ENCODE data around the gene EEF2. TPM values are rescaled to one million over a fixed set of nuclear protein-coding genes. Genes with fewer than 3 reads are reported as not detected.

Gene EEF2
- total and polyA plus RNA-seq, 4 donors = 969 to 1,851 (median 1,406) TPM

DNA sequence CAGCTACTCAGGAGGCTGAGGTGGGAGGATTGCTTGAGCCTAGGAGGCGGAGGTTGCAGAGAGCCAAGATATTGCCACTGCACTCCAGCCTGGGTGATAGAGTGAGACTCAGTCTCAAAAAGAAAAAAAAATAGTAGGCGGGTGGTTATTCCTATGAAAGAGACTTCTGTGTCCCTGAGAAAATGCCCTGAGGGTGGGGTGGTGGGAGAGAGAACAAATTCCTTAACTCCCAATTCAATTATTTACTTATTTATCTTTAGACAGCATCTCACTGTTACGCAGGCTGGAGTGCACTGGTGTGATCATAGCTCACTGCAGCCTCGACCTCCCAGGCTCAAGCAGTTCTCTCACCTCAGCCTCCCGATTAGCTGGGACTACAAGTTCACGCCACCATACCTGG, 10.3 kb upstream of the EEF2 start:
- ATAC-seq (ENCODE audit: low FRiP score) = no peak
- DNase-seq = no peak
- no peaks in the 10 kb centered on the region for H3K9me3 ChIP-seq (ENCODE audit: control insufficient read depth, low read length)
- H3K4me3 ChIP-seq (ENCODE audit: low read length in 2 of 2) = no peak overlapping the region
- no peaks in the 10 kb centered on the region for H3K27me3 ChIP-seq (ENCODE audit: control insufficient read depth in 1 of 2, insufficient read depth in 2 of 2, low read length in 1 of 2)
- H3K4me1 ChIP-seq (ENCODE audit: control insufficient read depth in 1 of 2, insufficient read depth in 2 of 2, low read length in 2 of 2) = no peaks in the 10 kb centered on the region
- no peaks in the 10 kb centered on the region for H3K36me3 ChIP-seq (ENCODE audit: control insufficient read depth in 1 of 2, insufficient read depth in 2 of 2, low read length in 1 of 2)
- no peak overlapping the region for H3K27ac ChIP-seq (ENCODE audit: low read depth in 1 of 2, low read length in 2 of 2)
- intact Hi-C loops (cut with DNase I) = no loop called here
- WGBS, 2 donors = 75 to 79% methylated on average over 6 of the region's 6 CpGs

DNA sequence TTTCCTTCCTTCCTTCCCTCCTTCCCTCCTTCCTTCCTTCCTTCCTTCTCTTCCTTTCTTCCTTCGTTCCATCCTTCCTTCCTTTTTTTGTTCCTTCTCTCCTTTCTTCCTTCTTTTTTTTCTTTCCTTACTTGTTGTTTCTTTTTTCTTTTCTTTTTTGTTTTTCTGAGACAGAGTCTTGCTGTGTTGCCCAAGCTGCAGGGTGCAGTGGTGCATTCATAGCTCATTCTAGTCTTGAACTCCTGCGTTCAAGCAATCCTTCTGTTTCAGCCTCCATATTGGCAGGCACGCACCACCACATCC, 5.5 kb upstream of the EEF2 start:
- Histone ChIP-seq H3K4me1 (ENCODE audit: control insufficient read depth in 1 of 2, insufficient read depth in 2 of 2, low read length in 2 of 2) (peaks cover 0 to 5% of the 10 kb centered on the region in 2 donors), H3K9me3 (ENCODE audit: control insufficient read depth, low read length) (no peaks in the 10 kb centered on the region), H3K4me3 (ENCODE audit: low read length in 2 of 2) (no peak overlapping the region), H3K36me3 (ENCODE audit: control insufficient read depth in 1 of 2, insufficient read depth in 2 of 2, low read length in 1 of 2) (no peaks in the 10 kb centered on the region), H3K27me3 (ENCODE audit: control insufficient read depth in 1 of 2, insufficient read depth in 2 of 2, low read length in 1 of 2) (no peaks in the 10 kb centered on the region), H3K27ac (ENCODE audit: low read depth in 1 of 2, low read length in 2 of 2) (no peak overlapping the region)
- ATAC-seq (ENCODE audit: low FRiP score) (no peak), DNase-seq (no peak)
- intact Hi-C loops (cut with DNase I) = no loop called here
- WGBS, 2 donors = 68 to 79% methylated on average over 3 of the region's 3 CpGs

GRCh38 chr19:3987619-3988371, 2.5 kb upstream of the EEF2 start:
- H3K27me3 ChIP-seq (ENCODE audit: control insufficient read depth in 1 of 2, insufficient read depth in 2 of 2, low read length in 1 of 2) = no peaks in the 10 kb centered on the region
- WGBS, 2 donors = 9 to 11% methylated on average over 30 of the region's 30 CpGs
- H3K36me3 ChIP-seq (ENCODE audit: control insufficient read depth in 1 of 2, insufficient read depth in 2 of 2, low read length in 1 of 2) = peaks cover 0 to 7% of the 10 kb centered on the region in 2 donors
- H3K27ac ChIP-seq (ENCODE audit: low read depth in 1 of 2, low read length in 2 of 2) = no peak overlapping the region
- peak; percentile 91 to 95 for DNase-seq
- H3K4me3 ChIP-seq (ENCODE audit: low read length in 2 of 2) = no peak overlapping the region
- peak; percentile 72 for ATAC-seq (ENCODE audit: low FRiP score)
- H3K9me3 ChIP-seq (ENCODE audit: control insufficient read depth, low read length) = no peaks in the 10 kb centered on the region
- H3K4me1 ChIP-seq (ENCODE audit: control insufficient read depth in 1 of 2, insufficient read depth in 2 of 2, low read length in 2 of 2) = peaks cover 0 to 5% of the 10 kb centered on the region in 2 donors
- intact Hi-C loops (cut with DNase I) = loop anchor here (5.0 kb wide), 3 partner anchors 195 to 225 kb away; partner anchors contain the start of genes ANKRD24 (in 1 of the 2), APBA3 (in 1 of the 2), MRPL54 (in 1 of the 2) and SIRT6 (in 1 of the 2)

- peak; percentile 69 for ATAC-seq (ENCODE audit: low FRiP score)
- H3K36me3 ChIP-seq (ENCODE audit: control insufficient read depth in 1 of 2, insufficient read depth in 2 of 2, low read length in 1 of 2) = peaks cover 0 to 11% of the 10 kb centered on the region in 2 donors
- no peaks in the 10 kb centered on the region for H3K9me3 ChIP-seq (ENCODE audit: control insufficient read depth, low read length)
- 2 to 3% methylated on average over 21 of the region's 21 CpGs for WGBS, 2 donors
- no peaks in the 10 kb centered on the region for H3K27me3 ChIP-seq (ENCODE audit: control insufficient read depth in 1 of 2, insufficient read depth in 2 of 2, low read length in 1 of 2)
- peak in 1 of 2 donors; percentile 47 for DNase-seq
- intact Hi-C loops (cut with DNase I) = loop anchor here (5.0 kb wide), 3 partner anchors 196 to 224 kb away; partner anchors contain the start of genes ANKRD24 (in 1 of the 2), APBA3 (in 1 of the 2), MRPL54 (in 1 of the 2) and SIRT6 (in 1 of the 2)
- peak overlapping the region in 1 of 2 donors; percentile 8 for H3K4me3 ChIP-seq (ENCODE audit: low read length in 2 of 2)
- H3K4me1 ChIP-seq (ENCODE audit: control insufficient read depth in 1 of 2, insufficient read depth in 2 of 2, low read length in 2 of 2) = peaks cover 0 to 5% of the 10 kb centered on the region in 2 donors
- peak overlapping the region in 1 of 2 donors; percentile 66 for H3K27ac ChIP-seq (ENCODE audit: low read depth in 1 of 2, low read length in 2 of 2)
Observed at GRCh38 chr19:3986260-3987041, 1.2 kb upstream of the EEF2 start.

- no peak for ATAC-seq (ENCODE audit: low FRiP score)
- Histone ChIP-seq H3K4me1 (ENCODE audit: control insufficient read depth in 1 of 2, insufficient read depth in 2 of 2, low read length in 2 of 2) (peaks cover 0 to 5% of the 10 kb centered on the region in 2 donors), H3K27ac (ENCODE audit: low read depth in 1 of 2, low read length in 2 of 2) (no peak overlapping the region), H3K27me3 (ENCODE audit: control insufficient read depth in 1 of 2, insufficient read depth in 2 of 2, low read length in 1 of 2) (no peaks in the 10 kb centered on the region), H3K9me3 (ENCODE audit: control insufficient read depth, low read length) (no peaks in the 10 kb centered on the region), H3K4me3 (ENCODE audit: low read length in 2 of 2) (no peak overlapping the region), H3K36me3 (ENCODE audit: control insufficient read depth in 1 of 2, insufficient read depth in 2 of 2, low read length in 1 of 2) (peaks cover 4 to 17% of the 10 kb centered on the region in 2 donors)
- intact Hi-C loops (cut with DNase I) = loop anchor here (1.0 to 5.0 kb wide), 4 partner anchors 14 to 223 kb away; partner anchors contain the start of genes ANKRD24 (in 1 of the 2), APBA3 (in 1 of the 2), DAPK3 (in 1 of the 2) and MRPL54 (in 1 of the 2)
- WGBS, 2 donors = 2 to 3% methylated on average over 19 of the region's 19 CpGs
- DNase-seq = no peak
Observed at GRCh38 chr19:3985643-3986259, 488 bp upstream of the EEF2 start.

- H3K27me3 ChIP-seq (ENCODE audit: control insufficient read depth in 1 of 2, insufficient read depth in 2 of 2, low read length in 1 of 2) = no peaks in the 10 kb centered on the region
- peak overlapping the region; percentile 68 to 79 for H3K4me3 ChIP-seq (ENCODE audit: low read length in 2 of 2)
- peaks cover 0 to 5% of the 10 kb centered on the region in 2 donors for H3K4me1 ChIP-seq (ENCODE audit: control insufficient read depth in 1 of 2, insufficient read depth in 2 of 2, low read length in 2 of 2)
- peak in 1 of 2 donors; percentile 52 for DNase-seq
- intact Hi-C loops (cut with DNase I) = no loop called here
- WGBS, 2 donors = 1% methylated on average over 10 of the region's 10 CpGs
- peaks cover 8 to 25% of the 10 kb centered on the region in 2 donors for H3K36me3 ChIP-seq (ENCODE audit: control insufficient read depth in 1 of 2, insufficient read depth in 2 of 2, low read length in 1 of 2)
- no peak for ATAC-seq (ENCODE audit: low FRiP score)
- H3K27ac ChIP-seq (ENCODE audit: low read depth in 1 of 2, low read length in 2 of 2) = peak overlapping the region in 1 of 2 donors; percentile 81
- no peaks in the 10 kb centered on the region for H3K9me3 ChIP-seq (ENCODE audit: control insufficient read depth, low read length)
Observed at GRCh38 chr19:3984584-3984907, 717 bp downstream of the EEF2 start.

DNA sequence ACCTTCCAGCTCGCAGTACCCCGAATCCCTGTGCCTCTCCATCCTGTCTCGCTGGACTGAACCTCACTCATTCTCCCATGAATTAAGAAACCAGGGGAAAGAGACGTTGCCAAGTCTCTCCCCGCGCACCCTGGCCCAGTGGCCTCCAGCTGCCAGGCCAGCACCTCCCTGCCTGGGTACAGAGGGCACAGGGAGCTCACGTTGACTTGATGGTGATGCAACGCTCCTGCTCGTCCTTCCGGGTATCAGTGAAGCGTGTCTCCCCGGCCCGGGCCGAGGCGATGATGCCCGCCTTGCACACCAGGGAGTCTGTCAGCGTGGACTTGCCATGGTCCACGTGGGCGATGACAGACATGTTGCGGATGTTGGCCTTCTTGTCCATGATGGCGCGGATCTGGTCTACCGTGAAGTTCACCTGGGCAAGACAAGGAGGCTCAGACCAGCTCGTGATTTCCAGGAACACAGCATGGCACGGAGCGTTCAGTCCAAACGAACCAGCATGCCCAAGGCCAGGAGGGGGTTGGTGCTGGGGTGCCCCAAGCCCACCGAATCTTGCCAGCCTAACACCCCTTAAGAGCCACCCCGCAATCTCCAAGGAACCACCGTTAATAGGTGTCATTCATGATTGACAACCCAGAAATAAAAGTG, 1.2 kb downstream of the EEF2 start:
- H3K27ac ChIP-seq (ENCODE audit: low read depth in 1 of 2, low read length in 2 of 2) = peak overlapping the region in 1 of 2 donors; percentile 1
- no peaks in the 10 kb centered on the region for H3K9me3 ChIP-seq (ENCODE audit: control insufficient read depth, low read length)
- intact Hi-C loops (cut with DNase I) = no loop called here
- H3K27me3 ChIP-seq (ENCODE audit: control insufficient read depth in 1 of 2, insufficient read depth in 2 of 2, low read length in 1 of 2) = no peaks in the 10 kb centered on the region
- peak overlapping the region; percentile 68 to 79 for H3K4me3 ChIP-seq (ENCODE audit: low read length in 2 of 2)
- peaks cover 0 to 5% of the 10 kb centered on the region in 2 donors for H3K4me1 ChIP-seq (ENCODE audit: control insufficient read depth in 1 of 2, insufficient read depth in 2 of 2, low read length in 2 of 2)
- H3K36me3 ChIP-seq (ENCODE audit: control insufficient read depth in 1 of 2, insufficient read depth in 2 of 2, low read length in 1 of 2) = peaks cover 8 to 29% of the 10 kb centered on the region in 2 donors
- no peak for ATAC-seq (ENCODE audit: low FRiP score)
- DNase-seq = peak in 1 of 2 donors; percentile 60
- WGBS, 2 donors = 17 to 18% methylated on average over 30 of the region's 30 CpGs

DNA sequence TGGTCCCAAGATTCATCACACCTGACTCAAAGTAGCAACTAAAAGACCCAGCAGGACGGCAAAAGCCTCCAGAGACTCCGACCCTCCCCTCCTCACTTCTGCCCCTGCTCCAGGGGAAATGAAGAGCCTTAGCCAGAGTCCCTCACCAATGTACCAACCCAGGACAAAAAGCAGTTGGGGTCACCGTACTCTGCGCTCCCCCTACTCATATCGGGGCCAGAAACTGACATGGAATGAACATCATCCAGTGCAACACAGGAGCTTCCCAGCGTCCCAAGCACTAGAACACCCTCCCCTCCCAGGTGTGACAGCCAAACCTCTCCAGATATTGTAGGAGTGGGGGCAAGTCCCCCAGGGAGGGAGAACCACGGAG, 1.7 kb downstream of the EEF2 start:
- no peaks in the 10 kb centered on the region for H3K9me3 ChIP-seq (ENCODE audit: control insufficient read depth, low read length)
- 61 to 75% methylated on average over 7 of the region's 7 CpGs for WGBS, 2 donors
- no peaks in the 10 kb centered on the region for H3K27me3 ChIP-seq (ENCODE audit: control insufficient read depth in 1 of 2, insufficient read depth in 2 of 2, low read length in 1 of 2)
- H3K27ac ChIP-seq (ENCODE audit: low read depth in 1 of 2, low read length in 2 of 2) = no peak overlapping the region
- peaks cover 8 to 29% of the 10 kb centered on the region in 2 donors for H3K36me3 ChIP-seq (ENCODE audit: control insufficient read depth in 1 of 2, insufficient read depth in 2 of 2, low read length in 1 of 2)
- peak in 1 of 2 donors; percentile 28 for DNase-seq
- intact Hi-C loops (cut with DNase I) = no loop called here
- peaks cover 0 to 5% of the 10 kb centered on the region in 2 donors for H3K4me1 ChIP-seq (ENCODE audit: control insufficient read depth in 1 of 2, insufficient read depth in 2 of 2, low read length in 2 of 2)
- H3K4me3 ChIP-seq (ENCODE audit: low read length in 2 of 2) = no peak overlapping the region
- no peak for ATAC-seq (ENCODE audit: low FRiP score)
